H1 (cell line): ENCODE results near the gene SIGLEC11. TPM values are rescaled to one million over a fixed set of nuclear protein-coding genes. Genes with fewer than 3 reads are reported as not detected.

Source experiments
- CBX5 ChIP-seq: fragments of 300-800, 300-1000 bp; sonication (generic); IDR thresholded peaks from 2 replicates; pipeline ENCODE4 v1.7.1; 2016; ENCODE audit warnings: antibody characterized with exemption, low read length, low read depth
- CBX8 ChIP-seq: fragments of 300-800, 300-1000 bp; sonication (generic); IDR thresholded peaks from 2 replicates; pipeline ENCODE4 v1.7.1; 2016; ENCODE audit warnings: low read depth, low read length, borderline replicate concordance
- EZH2 ChIP-seq: fragments of 200-600 bp; sonication (generic); IDR thresholded peaks from 2 replicates; pipeline ENCODE4 v1.7.1; 2012; ENCODE audit warnings: low read depth, mild to moderate bottlenecking, moderate library complexity, low read length, inconsistent platforms; ENCODE audit not compliant: severe bottlenecking
- GABPA ChIP-seq: IDR thresholded peaks from 2 replicates; pipeline ENCODE4 v1.6.1; 2011; ENCODE audit warnings: mild to moderate bottlenecking, low read length, moderate library complexity, borderline replicate concordance; ENCODE audit not compliant: insufficient read depth
- MAFK ChIP-seq: IDR thresholded peaks from 2 replicates; pipeline ENCODE4 v1.6.1; 2012; ENCODE audit warnings: low read depth, mild to moderate bottlenecking, improper control_type of control experiment, low read length
- SAP30 ChIP-seq: fragments of 300-600 bp; sonication (generic); IDR thresholded peaks from 2 replicates; pipeline ENCODE4 v1.7.1; 2012; ENCODE audit warnings: low read length, moderate library complexity, mild to moderate bottlenecking, inconsistent platforms; ENCODE audit not compliant: insufficient read depth, insufficient replicate concordance
- TAF7 ChIP-seq: optimal IDR thresholded peaks from 2 replicates; pipeline ENCODE3; 2011; ENCODE audit warnings: low read depth, mild to moderate bottlenecking, inconsistent platforms, low read length, moderate library complexity, borderline replicate concordance
- polyA plus RNA-seq, 7 experiments: library from polyadenylated mRNA; depleted of rRNA in 3 of 7; stranded (reverse) in 5 of 7; unstranded in 2 of 7; fragments of >200 nt in 5 of 7; fragments of 200-250 nt in 2 of 7; gene quantifications; 1 replicate in 5 of 7; 2 replicates in 1 of 7; 4 replicates in 1 of 7; pipeline versions ENCODE4 v1.2.1 to v1.2.3, GENCODE V29; 2011 to 2013; ENCODE audit warnings: missing spikeins in 2 of 7, mixed read lengths in 2 of 7
- total RNA-seq: library from RNA; stranded (reverse); fragmentation: NEBNext Ultra II Directional; extraction: Animal tissue kit (Norgen Biotek cat#: 25700); gene quantifications from 2 replicates; pipeline ENCODE4 v1.2.1, GENCODE V29; 2021

SIGLEC11 gene
- total and polyA plus RNA-seq, 2 of the 8 experiments (the other 6 are each of a cell fraction or from before 2014, with no cell fraction given) = 0.18 TPM; not detected in 1

GRCh38 chr19:49972841-49973240, 11.9 kb upstream of the SIGLEC11 start (continued):
- TF ChIP-seq GABPA (no peak), TAF7 (no peak), EZH2 (no peak), CBX5 (no peak), CBX8 (no peak), SAP30 (no peak), MAFK (no peak)
